HG03064 (cell line): ENCODE measurements around the gene MFSD6.

Experiments
- ATAC-seq: cut with Tn5 transposase; IDR thresholded peaks from one replicate; pipeline ENCODE4 v1.9.1; 2021; ENCODE audit warnings: low read depth; ENCODE audit not compliant: unreplicated experiment

MFSD6 gene

GRCh38 chr2:190547886-190548285 lies 139.7 kb downstream of the MFSD6 start:
- ATAC-seq: no peak

- no peak for ATAC-seq
Observed at GRCh38 chr2:190550137-190550536, 142.0 kb downstream of the MFSD6 start.
